ENCODE measurements around the gene MLEC.

MLEC gene

DNA sequence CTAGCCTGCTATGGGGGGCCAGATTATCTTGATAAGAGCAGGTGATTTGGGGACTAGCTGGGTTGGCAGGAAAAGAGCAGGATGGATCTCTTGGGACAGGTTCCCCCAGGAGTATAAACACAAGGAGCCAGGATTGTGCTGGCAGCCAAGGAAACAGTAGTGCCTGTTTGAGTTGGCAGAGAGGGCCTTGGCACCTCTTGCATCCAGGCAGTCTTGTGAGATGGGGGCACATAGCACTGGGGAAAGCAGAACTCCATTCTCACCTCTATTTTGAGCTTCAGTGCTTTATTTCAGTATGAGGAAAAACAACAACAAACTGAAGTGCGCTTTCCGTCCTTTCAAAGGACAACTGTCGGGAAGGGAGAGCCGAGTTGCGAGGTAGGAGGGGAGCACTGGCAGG is 13.9 kb downstream of the MLEC start:
- H3K4me1 ChIP-seq (ENCODE audit: control insufficient read depth in 1 of 2, insufficient read depth in 2 of 2, low read length in 2 of 2): no peaks in the 10 kb centered on the region
- H3K79me2 ChIP-seq (ENCODE audit: control insufficient read depth, insufficient read depth, low read length, poor library complexity): no peaks in the 10 kb centered on the region
- H3K9me3 ChIP-seq (ENCODE audit: insufficient read depth, low read depth, low read length): no peaks in the 10 kb centered on the region
- no peaks in the 10 kb centered on the region for H3K79me1 ChIP-seq (ENCODE audit: low read length)
- H3K27me3 ChIP-seq (ENCODE audit: insufficient read depth, low read length): no peaks in the 10 kb centered on the region
- H3K27ac ChIP-seq (ENCODE audit: low read depth, low read length): no peak overlapping the region
- H3K36me3 ChIP-seq (ENCODE audit: control insufficient read depth in 1 of 2, insufficient read depth in 2 of 2, low read length in 2 of 2): peaks cover 39 to 66% of the 10 kb centered on the region in 2 experiments
- H3K4ac ChIP-seq (ENCODE audit: low read depth, low read length): no peak overlapping the region
- no peak overlapping the region for H3K23ac ChIP-seq (ENCODE audit: low read length)
- no peak overlapping the region for H3K9ac ChIP-seq (ENCODE audit: low read length)
- no peak overlapping the region for H4K91ac ChIP-seq (ENCODE audit: low read depth, low read length)
- DNase-seq: no peak
- H4K12ac ChIP-seq (ENCODE audit: low read depth, low read length): no peak overlapping the region
- no peak overlapping the region for H2BK5ac ChIP-seq (ENCODE audit: low read depth, low read length, poor library complexity)
- no peak overlapping the region for H2BK12ac ChIP-seq (ENCODE audit: low read length)
- no peak overlapping the region for H3K4me2 ChIP-seq (ENCODE audit: low read length)
- H2BK120ac ChIP-seq (ENCODE audit: insufficient read depth, low read length, poor library complexity): no peak overlapping the region
- WGBS (ENCODE audit: extremely low coverage, insufficient coverage, insufficient read length): no CpG with 5 or more reads among the region's 5 CpGs
- H2AK5ac ChIP-seq (ENCODE audit: low read length): no peak overlapping the region
- no peak overlapping the region for H4K8ac ChIP-seq (ENCODE audit: low read depth, low read length)
- H3K14ac ChIP-seq (ENCODE audit: low read length): no peak overlapping the region
- no peak overlapping the region for H3K18ac ChIP-seq (ENCODE audit: low read length)
- H3K4me3 ChIP-seq (ENCODE audit: low read depth, low read length): no peak overlapping the region
- H2AFZ ChIP-seq (ENCODE audit: insufficient read depth, low read length, poor library complexity): no peak overlapping the region

DNA sequence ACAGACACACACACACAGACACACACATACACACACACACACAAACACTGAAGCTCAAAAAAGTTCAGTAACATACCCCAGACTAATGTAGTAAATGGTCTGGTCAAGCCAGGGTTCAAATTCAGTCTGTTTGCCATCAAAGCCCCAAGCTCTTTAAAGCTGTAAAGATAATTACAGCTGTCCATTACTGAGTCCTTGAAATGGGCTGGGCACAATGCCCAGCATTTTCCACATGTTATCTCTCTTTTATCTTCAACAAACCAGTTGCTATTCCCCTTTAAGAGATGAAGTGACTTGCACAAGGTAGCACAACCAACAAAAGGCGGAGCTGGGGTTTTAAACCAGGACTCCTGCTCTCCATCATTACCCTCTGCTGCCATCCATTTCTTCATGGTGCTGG is 15.7 kb downstream of the MLEC start:
- no peaks in the 10 kb centered on the region for H3K27me3 ChIP-seq (ENCODE audit: insufficient read depth, low read length)
- H3K79me2 ChIP-seq (ENCODE audit: control insufficient read depth, insufficient read depth, low read length, poor library complexity): no peaks in the 10 kb centered on the region
- H3K14ac ChIP-seq (ENCODE audit: low read length): no peak overlapping the region
- H2BK120ac ChIP-seq (ENCODE audit: insufficient read depth, low read length, poor library complexity): no peak overlapping the region
- no peak overlapping the region for H3K4me2 ChIP-seq (ENCODE audit: low read length)
- H3K79me1 ChIP-seq (ENCODE audit: low read length): no peaks in the 10 kb centered on the region
- no peak overlapping the region for H2BK12ac ChIP-seq (ENCODE audit: low read length)
- no peak overlapping the region for H3K4ac ChIP-seq (ENCODE audit: low read depth, low read length)
- H4K91ac ChIP-seq (ENCODE audit: low read depth, low read length): no peak overlapping the region
- no peak overlapping the region for H3K27ac ChIP-seq (ENCODE audit: low read depth, low read length)
- H3K9ac ChIP-seq (ENCODE audit: low read length): no peak overlapping the region
- no peak overlapping the region for H3K4me3 ChIP-seq (ENCODE audit: low read depth, low read length)
- H3K23ac ChIP-seq (ENCODE audit: low read length): no peak overlapping the region
- no peaks in the 10 kb centered on the region for H3K4me1 ChIP-seq (ENCODE audit: control insufficient read depth in 1 of 2, insufficient read depth in 2 of 2, low read length in 2 of 2)
- H3K18ac ChIP-seq (ENCODE audit: low read length): no peak overlapping the region
- no peak overlapping the region for H2AK5ac ChIP-seq (ENCODE audit: low read length)
- no peaks in the 10 kb centered on the region for H3K9me3 ChIP-seq (ENCODE audit: insufficient read depth, low read depth, low read length)
- no peak overlapping the region for H2AFZ ChIP-seq (ENCODE audit: insufficient read depth, low read length, poor library complexity)
- H3K36me3 ChIP-seq (ENCODE audit: control insufficient read depth in 1 of 2, insufficient read depth in 2 of 2, low read length in 2 of 2): peaks cover 32 to 51% of the 10 kb centered on the region in 2 experiments
- WGBS (ENCODE audit: extremely low coverage, insufficient coverage, insufficient read length): no CpG with 5 or more reads among the region's 1 CpG
- no peak overlapping the region for H4K12ac ChIP-seq (ENCODE audit: low read depth, low read length)
- no peak for DNase-seq
- no peak overlapping the region for H2BK5ac ChIP-seq (ENCODE audit: low read depth, low read length, poor library complexity)
- no peak overlapping the region for H4K8ac ChIP-seq (ENCODE audit: low read depth, low read length)

DNA sequence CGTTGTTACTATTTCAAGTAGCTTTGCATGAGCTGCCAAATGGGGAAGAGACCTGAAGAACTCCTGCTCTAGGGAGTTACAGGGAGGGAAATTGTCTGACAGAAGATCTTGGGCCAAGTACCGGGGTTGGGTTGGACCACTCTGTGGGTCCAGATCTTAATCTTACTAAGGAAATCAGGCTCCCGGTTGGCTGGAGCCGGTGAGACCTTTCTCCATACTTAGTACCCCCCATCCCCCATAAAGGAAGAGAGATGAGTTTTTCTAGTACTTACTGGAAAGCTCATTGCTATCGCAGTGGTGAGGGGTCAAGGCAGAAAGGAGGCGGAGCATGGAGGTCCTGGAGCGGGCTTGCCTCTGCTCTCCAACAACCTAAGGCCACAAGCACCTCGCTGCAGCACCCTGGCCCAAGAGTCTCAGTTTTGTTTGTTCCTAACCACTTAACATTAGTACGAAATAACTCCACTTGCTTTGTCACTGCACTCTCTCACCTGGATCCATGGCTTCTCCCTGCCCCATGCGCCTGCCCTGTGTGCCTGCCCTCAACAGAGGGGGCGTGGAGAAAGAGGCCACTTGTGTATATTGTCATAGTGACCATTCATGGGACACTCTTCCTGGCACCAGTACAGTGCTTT is 16.5 kb downstream of the MLEC start:
- no peak overlapping the region for H3K18ac ChIP-seq (ENCODE audit: low read length)
- H3K4me2 ChIP-seq (ENCODE audit: low read length): no peak overlapping the region
- no peaks in the 10 kb centered on the region for H3K4me1 ChIP-seq (ENCODE audit: control insufficient read depth in 1 of 2, insufficient read depth in 2 of 2, low read length in 2 of 2)
- H3K4me3 ChIP-seq (ENCODE audit: low read depth, low read length): no peak overlapping the region
- no peak overlapping the region for H2BK5ac ChIP-seq (ENCODE audit: low read depth, low read length, poor library complexity)
- H2BK12ac ChIP-seq (ENCODE audit: low read length): no peak overlapping the region
- no peak overlapping the region for H2BK120ac ChIP-seq (ENCODE audit: insufficient read depth, low read length, poor library complexity)
- no CpG with 5 or more reads among the region's 11 CpGs for WGBS (ENCODE audit: extremely low coverage, insufficient coverage, insufficient read length)
- H3K9me3 ChIP-seq (ENCODE audit: insufficient read depth, low read depth, low read length): no peaks in the 10 kb centered on the region
- H3K14ac ChIP-seq (ENCODE audit: low read length): no peak overlapping the region
- DNase-seq: no peak
- no peak overlapping the region for H2AFZ ChIP-seq (ENCODE audit: insufficient read depth, low read length, poor library complexity)
- peaks cover 29 to 44% of the 10 kb centered on the region in 2 experiments for H3K36me3 ChIP-seq (ENCODE audit: control insufficient read depth in 1 of 2, insufficient read depth in 2 of 2, low read length in 2 of 2)
- no peak overlapping the region for H4K8ac ChIP-seq (ENCODE audit: low read depth, low read length)
- no peak overlapping the region for H3K27ac ChIP-seq (ENCODE audit: low read depth, low read length)
- no peak overlapping the region for H3K4ac ChIP-seq (ENCODE audit: low read depth, low read length)
- H4K91ac ChIP-seq (ENCODE audit: low read depth, low read length): no peak overlapping the region
- no peak overlapping the region for H3K23ac ChIP-seq (ENCODE audit: low read length)
- H3K79me1 ChIP-seq (ENCODE audit: low read length): no peaks in the 10 kb centered on the region
- H2AK5ac ChIP-seq (ENCODE audit: low read length): no peak overlapping the region
- no peaks in the 10 kb centered on the region for H3K27me3 ChIP-seq (ENCODE audit: insufficient read depth, low read length)
- no peak overlapping the region for H3K9ac ChIP-seq (ENCODE audit: low read length)
- no peak overlapping the region for H4K12ac ChIP-seq (ENCODE audit: low read depth, low read length)
- H3K79me2 ChIP-seq (ENCODE audit: control insufficient read depth, insufficient read depth, low read length, poor library complexity): no peaks in the 10 kb centered on the region

DNA sequence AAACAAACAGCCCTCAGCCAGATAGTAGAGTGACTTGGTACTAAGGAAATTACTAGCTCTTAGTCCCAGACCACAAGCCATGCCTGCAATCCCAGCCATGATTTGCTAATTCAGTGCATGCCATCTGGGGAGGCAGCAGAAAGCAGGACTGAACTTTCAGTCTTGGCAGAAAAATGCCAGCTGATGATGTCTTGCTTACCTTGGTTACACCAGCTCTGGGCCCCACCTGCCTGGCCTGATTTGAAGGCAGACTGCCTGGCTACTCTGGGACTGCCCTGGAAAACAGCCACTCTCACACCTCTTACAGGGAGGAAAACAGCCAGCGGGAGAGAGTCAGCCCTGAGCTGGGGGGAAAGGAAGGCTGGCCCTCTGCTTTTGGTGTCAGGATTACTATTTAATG is 18.7 kb downstream of the MLEC start:
- H3K23ac ChIP-seq (ENCODE audit: low read length): no peak overlapping the region
- no peak overlapping the region for H4K8ac ChIP-seq (ENCODE audit: low read depth, low read length)
- H3K79me1 ChIP-seq (ENCODE audit: low read length): peaks cover 6% of the 10 kb centered on the region
- no peaks in the 10 kb centered on the region for H3K9me3 ChIP-seq (ENCODE audit: insufficient read depth, low read depth, low read length)
- H3K27ac ChIP-seq (ENCODE audit: low read depth, low read length): no peak overlapping the region
- H3K79me2 ChIP-seq (ENCODE audit: control insufficient read depth, insufficient read depth, low read length, poor library complexity): peaks cover 3% of the 10 kb centered on the region
- H4K91ac ChIP-seq (ENCODE audit: low read depth, low read length): no peak overlapping the region
- H2AK5ac ChIP-seq (ENCODE audit: low read length): no peak overlapping the region
- no peak overlapping the region for H3K4me3 ChIP-seq (ENCODE audit: low read depth, low read length)
- H3K27me3 ChIP-seq (ENCODE audit: insufficient read depth, low read length): no peaks in the 10 kb centered on the region
- peaks cover 18 to 27% of the 10 kb centered on the region in 2 experiments for H3K36me3 ChIP-seq (ENCODE audit: control insufficient read depth in 1 of 2, insufficient read depth in 2 of 2, low read length in 2 of 2)
- DNase-seq: no peak
- no peak overlapping the region for H2BK5ac ChIP-seq (ENCODE audit: low read depth, low read length, poor library complexity)
- no peak overlapping the region for H3K18ac ChIP-seq (ENCODE audit: low read length)
- no peak overlapping the region for H3K14ac ChIP-seq (ENCODE audit: low read length)
- H3K4me1 ChIP-seq (ENCODE audit: control insufficient read depth in 1 of 2, insufficient read depth in 2 of 2, low read length in 2 of 2): peaks cover 4 to 6% of the 10 kb centered on the region in 2 experiments
- H2AFZ ChIP-seq (ENCODE audit: insufficient read depth, low read length, poor library complexity): no peak overlapping the region
- no peak overlapping the region for H3K4ac ChIP-seq (ENCODE audit: low read depth, low read length)
- WGBS (ENCODE audit: extremely low coverage, insufficient coverage, insufficient read length): no CpG with 5 or more reads among the region's 1 CpG
- H2BK120ac ChIP-seq (ENCODE audit: insufficient read depth, low read length, poor library complexity): no peak overlapping the region
- H3K4me2 ChIP-seq (ENCODE audit: low read length): no peak overlapping the region
- H4K12ac ChIP-seq (ENCODE audit: low read depth, low read length): no peak overlapping the region
- no peak overlapping the region for H3K9ac ChIP-seq (ENCODE audit: low read length)
- no peak overlapping the region for H2BK12ac ChIP-seq (ENCODE audit: low read length)
